SK-N-MC (cell line): ENCODE data around the gene HOXB1.

Experiments used
- DNase-seq: peaks from one replicate; pipeline ENCODE4 v3.0.0-alpha.2; 2011; ENCODE audit warnings: low read depth, low spot score
- H3K27ac ChIP-seq: fragments of 200-600 bp; sonication (generic); 2 replicates; pipeline ENCODE4 v1.5.1; 2016; ENCODE audit warnings: mixed run types
- H3K36me3 ChIP-seq: fragments of 200-600 bp; sonication (generic); 2 replicates; pipeline ENCODE4 v1.6.1; 2017; ENCODE audit warnings: antibody characterized with exemption, low read length, mixed read lengths; ENCODE audit not compliant: insufficient read depth
- H3K4me3 ChIP-seq: fragments of 200-600 bp; sonication (generic); 2 replicates; pipeline ENCODE4 v1.5.1; 2016
- H3K9ac ChIP-seq: fragments of 200-600 bp; sonication (generic); 2 replicates; pipeline ENCODE4 v1.8.0; 2017; ENCODE audit warnings: mixed run types, mixed read lengths; ENCODE audit not compliant: insufficient read length
- H3K9me3 ChIP-seq: fragments of 200-600 bp; sonication (generic); 2 replicates; pipeline ENCODE4 v1.6.1; 2017; ENCODE audit warnings: low read depth, mild to moderate bottlenecking, antibody characterized with exemption, low read length, moderate library complexity, mixed read lengths
- EZH2 ChIP-seq: fragments of 200-600 bp; sonication (generic); IDR thresholded peaks from one replicate; pipeline ENCODE4 v1.6.1; 2017; ENCODE audit warnings: antibody characterized with exemption
- FOXP2 ChIP-seq: optimal IDR thresholded peaks from 2 replicates; pipeline ENCODE3; 2011; ENCODE audit warnings: mild to moderate bottlenecking, moderate library complexity; ENCODE audit not compliant: insufficient read depth; ENCODE audit errors: extremely low read length, control extremely low read depth
- POLR2AphosphoS5 ChIP-seq: IDR thresholded peaks from 2 replicates; pipeline ENCODE4 v1.6.1; 2012; ENCODE audit warnings: mild to moderate bottlenecking, low read depth, low read length, borderline replicate concordance

Gene HOXB1

DNA sequence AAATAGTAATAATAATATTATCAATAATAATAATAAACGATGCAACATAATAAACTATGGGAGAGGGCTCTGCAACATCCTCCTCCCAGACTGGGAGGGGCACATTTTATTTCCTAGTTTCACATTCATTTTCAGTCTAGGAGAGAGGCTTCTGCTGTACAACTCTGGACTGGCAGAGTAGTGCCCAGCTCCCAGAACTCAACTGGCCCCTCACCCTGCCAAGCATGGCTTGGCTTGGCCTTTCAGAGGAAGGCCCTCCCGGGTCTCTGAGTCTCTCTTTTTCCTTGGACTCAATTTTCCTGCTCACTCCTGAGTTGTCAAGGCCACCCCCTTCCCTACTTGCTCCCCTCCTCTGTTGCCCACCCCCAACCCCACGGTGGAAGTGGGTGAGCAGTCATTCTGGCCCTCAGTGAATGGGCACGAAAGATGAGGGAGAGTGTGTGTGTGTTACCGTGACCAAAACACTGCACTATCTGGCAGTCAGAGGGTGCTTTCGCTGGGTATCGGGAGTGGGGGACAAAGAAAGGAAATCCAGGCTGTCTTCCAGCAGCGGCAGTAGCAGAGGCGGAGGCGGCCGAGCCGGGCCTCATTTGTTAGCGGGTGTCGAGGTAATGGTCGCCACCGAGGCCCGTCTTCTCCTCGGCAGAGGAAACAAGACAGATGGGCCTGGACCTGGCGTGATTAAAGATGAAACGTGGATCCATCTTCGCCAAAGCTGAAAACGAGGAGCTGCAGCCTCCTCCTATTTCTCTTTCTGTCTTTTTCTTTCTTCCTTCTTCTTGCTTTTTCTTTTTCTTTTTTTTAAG lies 45.1 kb upstream of the HOXB1 start:
- TF ChIP-seq FOXP2 (no peak), EZH2 (no peak), POLR2AphosphoS5 (no peak)
- Histone ChIP-seq H3K9ac (no peak overlapping the region), H3K4me3 (no peak overlapping the region), H3K36me3 (peaks cover 9% of the 10 kb centered on the region; the same call in 1 of the 2 replicates), H3K9me3 (no peaks in the 10 kb centered on the region), H3K27ac (no peak overlapping the region)
- DNase-seq, result no peak

DNA sequence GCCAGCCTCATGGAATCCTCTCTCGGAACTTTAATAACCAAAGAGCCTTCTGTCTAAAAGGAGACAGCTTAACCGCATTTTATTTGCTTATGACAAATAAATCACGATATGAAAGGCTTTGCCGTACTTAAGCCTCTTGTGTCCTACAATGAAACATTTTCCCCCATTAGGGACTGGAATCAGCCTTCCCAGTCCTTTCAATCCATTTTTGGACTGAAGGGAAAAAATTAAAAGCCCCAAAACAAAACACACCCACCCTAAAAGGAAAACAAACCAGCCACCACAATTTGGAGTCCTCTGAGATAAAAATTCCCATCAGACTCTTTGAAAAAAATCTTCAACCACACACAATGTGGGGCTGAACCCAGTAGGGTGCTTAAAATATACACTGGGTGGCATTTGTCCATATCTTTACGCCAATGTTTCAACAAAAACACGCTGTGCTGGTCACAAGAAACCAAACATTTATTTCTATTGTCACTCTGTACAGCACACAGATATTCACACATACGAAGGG lies 44.3 kb upstream of the HOXB1 start:
- no peaks in the 10 kb centered on the region for H3K9me3 ChIP-seq
- H3K36me3 ChIP-seq, result peaks cover 9% of the 10 kb centered on the region; the same call in 1 of the 2 replicates
- DNase-seq, result no peak
- TF ChIP-seq FOXP2, result no peak
- no peak for TF ChIP-seq EZH2
- TF ChIP-seq POLR2AphosphoS5, result no peak
- H3K27ac ChIP-seq, result peak overlapping the region; percentile 11; the same call in 1 of the 2 replicates
- H3K9ac ChIP-seq, result peak overlapping the region; percentile 23
- no peak overlapping the region for H3K4me3 ChIP-seq

DNA sequence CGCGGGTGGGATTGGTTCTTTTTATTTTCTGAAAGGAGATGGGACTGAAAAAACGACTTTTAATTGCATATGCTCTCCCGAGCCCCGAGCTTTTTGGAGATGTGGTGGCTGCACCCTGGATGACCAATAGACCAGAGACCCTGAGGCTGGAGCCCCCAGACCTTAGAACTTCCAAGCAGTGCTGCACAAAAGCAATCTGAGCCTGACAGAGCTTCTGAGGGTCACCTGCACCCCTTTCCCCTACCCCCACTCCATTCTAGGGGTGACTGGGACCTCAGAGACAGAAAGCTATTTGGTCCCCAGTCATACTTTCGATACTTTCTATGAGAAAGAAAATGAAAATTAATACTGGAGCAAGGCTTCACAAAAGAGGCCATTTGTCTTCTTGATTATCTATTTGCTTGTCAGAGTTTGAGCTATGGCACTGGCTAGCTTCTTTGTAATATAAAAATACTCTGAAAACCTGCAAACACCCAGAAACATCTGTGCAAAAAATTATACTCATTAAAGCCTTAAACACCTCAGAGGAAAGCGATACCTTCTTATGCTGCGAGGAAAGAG lies 43.8 kb upstream of the HOXB1 start:
- TF ChIP-seq POLR2AphosphoS5 (no peak), FOXP2 (no peak), EZH2 (no peak)
- H3K36me3 ChIP-seq, result peaks cover 9% of the 10 kb centered on the region; the same call in 1 of the 2 replicates
- peak overlapping the region; percentile 11; the same call in 1 of the 2 replicates for H3K27ac ChIP-seq
- no peak overlapping the region for H3K4me3 ChIP-seq
- H3K9ac ChIP-seq, result no peak overlapping the region
- no peak for DNase-seq
- no peaks in the 10 kb centered on the region for H3K9me3 ChIP-seq

DNA sequence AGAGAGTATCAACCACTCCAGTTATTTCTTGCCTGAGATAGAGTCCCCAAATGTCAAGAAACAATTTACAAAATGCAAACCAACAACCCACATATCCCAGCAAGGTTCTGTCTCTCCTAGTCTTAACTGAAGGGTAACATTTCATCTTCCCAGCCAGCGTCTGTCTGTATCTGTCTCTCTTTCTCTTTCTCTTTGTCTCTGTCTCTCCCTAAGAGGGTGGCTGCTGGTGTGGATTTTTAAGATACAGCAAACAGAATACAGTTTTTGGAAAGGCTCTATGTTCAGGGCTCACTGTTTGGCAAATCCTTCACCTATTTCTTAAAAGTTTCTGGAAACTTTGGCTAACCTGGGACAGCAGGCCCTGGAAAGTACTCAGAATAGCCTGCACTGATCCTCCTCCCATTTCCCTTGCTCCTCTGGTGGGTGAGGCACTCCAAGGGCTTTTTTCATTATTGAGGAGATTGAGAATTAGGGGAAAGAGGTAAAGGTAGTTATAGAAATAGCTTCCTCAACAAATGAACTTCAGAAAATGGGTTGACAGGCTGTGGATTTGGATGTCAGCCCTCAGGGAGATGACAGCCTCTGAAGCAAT lies 41.1 kb upstream of the HOXB1 start:
- DNase-seq, result no peak
- TF ChIP-seq EZH2 (no peak), POLR2AphosphoS5 (no peak), FOXP2 (no peak)
- Histone ChIP-seq H3K9ac (no peak overlapping the region), H3K9me3 (no peaks in the 10 kb centered on the region), H3K36me3 (peaks cover 9% of the 10 kb centered on the region; the same call in 1 of the 2 replicates), H3K4me3 (no peak overlapping the region), H3K27ac (no peak overlapping the region)

DNA sequence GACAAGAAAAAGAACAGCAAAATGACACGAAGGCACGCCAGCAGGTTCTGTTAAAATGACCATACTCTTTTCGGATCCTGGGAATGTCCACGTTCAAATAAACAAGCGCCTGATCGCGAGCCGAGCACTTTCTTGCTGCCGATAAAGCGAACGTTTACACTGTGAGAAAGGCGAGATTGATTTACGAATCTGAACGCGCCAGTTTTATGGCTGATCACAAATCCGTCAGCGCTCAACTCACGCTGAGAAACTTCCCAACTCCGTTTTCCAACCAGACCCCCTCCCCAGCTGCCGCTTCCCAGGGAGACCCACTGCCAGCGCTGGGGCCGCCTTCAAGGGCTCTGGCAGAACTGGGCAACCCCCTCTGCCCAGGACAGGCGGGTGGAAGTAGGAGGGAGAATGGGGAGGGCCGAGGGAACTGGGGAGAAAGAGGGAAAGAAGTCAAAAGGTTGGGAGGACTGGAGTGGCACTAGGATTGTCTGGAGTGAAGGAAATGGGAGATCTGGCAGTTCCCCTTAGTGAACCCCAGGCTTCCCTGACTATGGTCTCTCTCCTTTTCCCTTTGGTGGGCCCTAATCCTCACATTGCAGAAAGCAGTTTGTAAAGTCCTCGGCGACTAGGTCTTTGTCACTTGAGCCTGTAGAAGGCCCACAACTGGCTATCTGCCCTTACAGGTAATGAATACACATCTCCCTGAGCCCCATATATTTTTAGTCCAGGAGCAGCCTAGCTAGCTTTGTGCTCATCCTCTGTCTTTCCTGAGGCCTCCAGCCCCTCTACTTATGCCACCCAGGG lies 40.4 kb upstream of the HOXB1 start:
- TF ChIP-seq EZH2 (no peak), POLR2AphosphoS5 (no peak), FOXP2 (no peak)
- no peak for DNase-seq
- Histone ChIP-seq H3K27ac (no peak overlapping the region), H3K9me3 (no peaks in the 10 kb centered on the region), H3K36me3 (peaks cover 8% of the 10 kb centered on the region; the same call in 1 of the 2 replicates), H3K4me3 (no peak overlapping the region), H3K9ac (no peak overlapping the region)

DNA sequence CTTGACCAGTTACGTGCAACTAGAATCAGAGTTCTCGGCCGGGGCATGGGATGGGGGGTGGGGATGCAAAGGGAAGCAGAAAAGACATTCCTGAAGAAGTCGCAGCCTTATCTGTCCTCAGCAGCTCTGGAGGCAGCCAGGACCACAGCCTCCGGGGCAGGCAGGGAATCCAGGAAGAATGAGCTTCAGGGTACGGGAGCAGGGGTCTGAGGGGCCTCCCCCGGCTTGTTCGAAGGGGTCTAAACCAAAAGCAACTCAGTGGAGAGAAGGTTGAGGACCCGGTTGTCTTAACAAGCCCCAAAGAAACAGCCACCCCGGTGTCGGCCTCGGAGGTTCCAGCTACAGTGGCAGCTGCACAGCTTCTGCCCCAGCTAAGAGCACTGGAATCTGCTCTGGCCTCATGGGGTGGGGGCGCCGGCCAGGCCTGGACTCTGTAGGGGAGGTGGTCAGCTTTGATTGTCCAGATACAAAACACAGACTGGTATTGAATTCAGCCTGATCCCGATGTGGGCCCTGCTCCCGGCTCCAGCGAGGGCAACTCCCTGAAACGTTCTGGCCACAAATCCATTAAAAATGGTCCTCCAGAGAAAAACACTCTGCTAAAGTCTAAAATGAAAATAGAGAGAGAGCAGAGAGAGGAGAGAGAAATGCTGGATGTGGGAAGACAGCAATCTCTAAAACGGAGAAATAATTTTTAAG lies 39.7 kb upstream of the HOXB1 start:
- no peak overlapping the region for H3K4me3 ChIP-seq

DNA sequence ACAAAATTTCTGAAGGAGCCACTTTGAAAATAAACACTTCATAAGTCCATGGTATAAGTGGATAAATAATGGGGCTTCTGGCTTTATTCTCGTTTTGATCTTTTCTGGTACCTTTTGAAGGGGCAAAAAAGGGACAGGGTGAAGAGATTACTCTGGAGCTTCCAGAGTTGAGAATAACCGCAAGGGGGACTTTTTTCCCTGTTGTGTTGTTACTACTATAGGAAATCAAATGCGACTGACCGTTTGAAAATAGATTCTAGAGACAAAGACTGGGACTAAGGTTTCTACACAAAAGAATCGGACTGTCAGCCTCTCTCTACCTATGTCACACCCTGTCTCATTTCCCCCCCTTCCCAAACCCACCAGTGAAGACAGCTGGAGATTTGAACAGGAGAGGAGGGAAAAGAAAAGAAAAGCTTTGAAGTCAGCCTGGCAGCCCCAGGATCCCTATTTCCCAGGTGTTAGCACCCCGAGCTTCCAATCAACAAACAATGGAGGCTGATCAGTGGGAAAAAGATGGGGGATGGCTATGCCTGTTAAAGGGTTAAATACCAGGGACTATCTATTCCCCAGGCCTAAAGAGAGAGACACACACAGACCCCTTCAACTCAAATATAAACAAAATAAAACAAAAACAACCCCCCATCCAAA lies 39.0 kb upstream of the HOXB1 start:
- Histone ChIP-seq H3K27ac (no peak overlapping the region), H3K4me3 (no peak overlapping the region), H3K36me3 (peaks cover 2% of the 10 kb centered on the region; the same call in 1 of the 2 replicates), H3K9me3 (no peaks in the 10 kb centered on the region), H3K9ac (no peak overlapping the region)
- DNase-seq, result no peak
- TF ChIP-seq EZH2, result no peak
- no peak for TF ChIP-seq FOXP2
- TF ChIP-seq POLR2AphosphoS5, result no peak

More for the DNA sequence above, 39.7 kb upstream of the HOXB1 start:
- Histone ChIP-seq H3K9me3 (no peaks in the 10 kb centered on the region), H3K36me3 (peaks cover 2% of the 10 kb centered on the region; the same call in 1 of the 2 replicates), H3K27ac (no peak overlapping the region), H3K9ac (no peak overlapping the region)
- DNase-seq, result no peak
- TF ChIP-seq POLR2AphosphoS5, result no peak
- no peak for TF ChIP-seq FOXP2
- TF ChIP-seq EZH2, result no peak
